HG03457 (cell line): ENCODE results near the gene C6.
"Not testable (repeated sequence)": the region's sequence is repeated elsewhere in the genome, so short reads cannot be mapped to it uniquely, and the experiment has no call there.

Experiments
- ATAC-seq: cut with Tn5 transposase; IDR thresholded peaks from one replicate; pipeline ENCODE4 v1.9.1; 2021; ENCODE audit warnings: moderate number of reproducible peaks; ENCODE audit not compliant: unreplicated experiment

C6 gene

GRCh38 chr5:41200506-41200905 lies 12.8 kb downstream of the C6 start:
- no peak for ATAC-seq

- no peak for ATAC-seq
Measured at GRCh38 chr5:41199660-41200059, 13.7 kb downstream of the C6 start.

- no peak for ATAC-seq
Measured at GRCh38 chr5:41196197-41196596, 17.1 kb downstream of the C6 start.

- no peak for ATAC-seq
Measured at GRCh38 chr5:41195228-41195627, 18.1 kb downstream of the C6 start.

GRCh38 chr5:41194339-41194738 lies 19.0 kb downstream of the C6 start:
- ATAC-seq, result no peak

- no peak for ATAC-seq
Measured at GRCh38 chr5:41193456-41194205, 19.7 kb downstream of the C6 start.

GRCh38 chr5:41191249-41191648 lies 22.1 kb downstream of the C6 start:
- no peak for ATAC-seq

GRCh38 chr5:41186143-41186542 lies 27.2 kb downstream of the C6 start:
- ATAC-seq, result no peak

GRCh38 chr5:41183331-41183730 lies 30.0 kb downstream of the C6 start:
- ATAC-seq, result not testable (repeated sequence)

GRCh38 chr5:41182666-41183065 lies 30.7 kb downstream of the C6 start:
- no peak for ATAC-seq

- no peak for ATAC-seq
Measured at GRCh38 chr5:41181691-41182564, 31.4 kb downstream of the C6 start.

- no peak for ATAC-seq
Measured at GRCh38 chr5:41176952-41177351, 36.4 kb downstream of the C6 start.

GRCh38 chr5:41172012-41172411 lies 41.3 kb downstream of the C6 start:
- no peak for ATAC-seq

- ATAC-seq, result no peak
Measured at GRCh38 chr5:41161271-41161670, 52.1 kb downstream of the C6 start.

- ATAC-seq, result no peak
Measured at GRCh38 chr5:41157272-41157894, 55.9 kb downstream of the C6 start.

- no peak for ATAC-seq
Measured at GRCh38 chr5:41156739-41157138, 56.6 kb downstream of the C6 start.

GRCh38 chr5:41154491-41154890 lies 58.8 kb downstream of the C6 start:
- ATAC-seq, result no peak

GRCh38 chr5:41151564-41151963 lies 61.8 kb downstream of the C6 start:
- ATAC-seq, result no peak

GRCh38 chr5:41148448-41148847 lies 64.9 kb downstream of the C6 start:
- no peak for ATAC-seq

GRCh38 chr5:41145306-41145705 lies 68.0 kb downstream of the C6 start:
- ATAC-seq, result no peak

GRCh38 chr5:41143131-41143901 lies 70.0 kb downstream of the C6 start:
- no peak for ATAC-seq
